Measurements from ENCODE around the gene CPPED1.

The CPPED1 gene

DNA sequence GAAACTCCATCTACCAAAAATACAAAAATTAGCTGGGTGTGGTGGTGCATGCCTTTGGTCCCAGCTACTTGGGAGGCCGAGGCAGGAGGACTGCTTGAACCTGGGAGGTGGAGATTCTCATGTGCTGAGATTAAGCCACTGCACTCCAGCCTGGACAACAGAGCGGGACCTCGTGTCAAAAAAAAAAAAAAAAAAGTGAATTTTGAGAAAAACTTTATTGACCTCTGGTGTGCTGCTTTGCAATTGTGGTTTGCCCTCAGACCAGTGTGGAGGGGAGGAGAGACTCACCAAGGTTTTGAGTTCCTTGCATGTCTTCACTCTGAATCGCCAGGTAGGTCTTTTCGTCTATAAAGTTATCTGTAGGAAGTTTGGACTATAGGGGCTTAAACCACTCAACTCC is 145.2 kb downstream of the CPPED1 start:
- Histone ChIP-seq H3K9me3 (ENCODE audit: control insufficient read depth, insufficient read depth, low read depth, low read length) (no peaks in the 10 kb centered on the region; the same call in 1 of the 2 replicates), H3K4me3 (ENCODE audit: low read depth, low read length) (no peak overlapping the region), H3K4me1 (ENCODE audit: control insufficient read depth, insufficient read depth, low read length) (no peaks in the 10 kb centered on the region), H3K36me3 (ENCODE audit: control insufficient read depth in 2 of 2, insufficient read depth in 1 of 2, low read length in 2 of 2) (no peaks in the 10 kb centered on the region), H3K27ac (ENCODE audit: extremely low read depth, low read depth, low read length) (no peak overlapping the region)
- POLR2A ChIA-PET: no interaction called here
- TF ChIP-seq ZNF184 (tag by site-specific recombination; IDR thresholded peaks at IDR 0.05) (no peak), ZNF394 (tag by site-specific recombination; IDR thresholded peaks at IDR 0.05; ENCODE audit: borderline replicate concordance) (no peak), ZNF571 (tag by site-specific recombination; IDR thresholded peaks at IDR 0.05) (no peak), YY1 (tag by site-specific recombination; IDR thresholded peaks at IDR 0.05) (no peak), ZBTB6 (tag by site-specific recombination; IDR thresholded peaks at IDR 0.05) (no peak), ZBTB8A (tag by site-specific recombination; IDR thresholded peaks at IDR 0.05) (no peak), ZNF521 (tag by site-specific recombination; IDR thresholded peaks at IDR 0.05) (no peak), ZNF624 (tag by site-specific recombination; IDR thresholded peaks at IDR 0.05) (no peak), ZNF585B (tag by site-specific recombination; IDR thresholded peaks at IDR 0.05) (no peak), TSHZ1 (tag by site-specific recombination; IDR thresholded peaks at IDR 0.05; ENCODE audit: borderline replicate concordance) (no peak), ZBTB7A (tag by site-specific recombination; IDR thresholded peaks at IDR 0.05; ENCODE audit: low read depth) (no peak)
- TF ChIP-seq, protein P1, sequence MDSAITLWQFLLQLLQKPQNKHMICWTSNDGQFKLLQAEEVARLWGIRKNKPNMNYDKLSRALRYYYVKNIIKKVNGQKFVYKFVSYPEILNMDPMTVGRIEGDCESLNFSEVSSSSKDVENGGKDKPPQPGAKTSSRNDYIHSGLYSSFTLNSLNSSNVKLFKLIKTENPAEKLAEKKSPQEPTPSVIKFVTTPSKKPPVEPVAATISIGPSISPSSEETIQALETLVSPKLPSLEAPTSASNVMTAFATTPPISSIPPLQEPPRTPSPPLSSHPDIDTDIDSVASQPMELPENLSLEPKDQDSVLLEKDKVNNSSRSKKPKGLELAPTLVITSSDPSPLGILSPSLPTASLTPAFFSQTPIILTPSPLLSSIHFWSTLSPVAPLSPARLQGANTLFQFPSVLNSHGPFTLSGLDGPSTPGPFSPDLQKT (IDR thresholded peaks at IDR 0.05; ENCODE audit: borderline replicate concordance, low read depth, low read length): no peak
- CTCF ChIA-PET: no interaction called here

DNA sequence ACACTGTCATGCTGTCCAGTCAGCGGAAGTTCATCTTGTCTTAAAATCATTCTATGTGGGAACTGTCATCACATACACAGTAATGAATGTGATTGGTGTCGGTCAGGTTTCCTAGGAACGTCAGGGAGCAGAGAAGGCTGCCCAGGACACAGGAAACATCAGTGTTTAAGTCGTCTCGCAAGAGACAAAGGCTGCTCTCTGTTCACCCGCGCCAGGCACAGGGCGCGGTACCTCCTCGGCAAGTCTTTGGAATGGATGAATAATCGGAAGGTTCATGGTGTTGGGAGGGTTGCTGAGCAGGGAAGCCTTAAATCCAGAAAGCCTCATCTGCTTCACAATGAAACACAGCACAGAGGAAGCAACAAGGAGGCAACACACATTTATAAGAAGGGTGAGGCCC is 148.2 kb downstream of the CPPED1 start:
- TF ChIP-seq ZNF624 (tag by site-specific recombination; IDR thresholded peaks at IDR 0.05) (no peak), ZNF24 (tag by site-specific recombination; IDR thresholded peaks at IDR 0.05) (no peak), ZNF239 (tag by site-specific recombination; IDR thresholded peaks at IDR 0.05) (no peak), ZNF18 (tag by site-specific recombination; IDR thresholded peaks at IDR 0.05) (no peak), ZBTB17 (tag by site-specific recombination; IDR thresholded peaks at IDR 0.05) (no peak), ZNF560 (tag by site-specific recombination; IDR thresholded peaks at IDR 0.05; ENCODE audit: borderline replicate concordance) (no peak), SP7 (tag by site-specific recombination; IDR thresholded peaks at IDR 0.05) (no peak), RBAK (tag by site-specific recombination; IDR thresholded peaks at IDR 0.05) (no peak), ZNF48 (tag by site-specific recombination; IDR thresholded peaks at IDR 0.05) (no peak)
- TF ChIP-seq, protein P2, sequence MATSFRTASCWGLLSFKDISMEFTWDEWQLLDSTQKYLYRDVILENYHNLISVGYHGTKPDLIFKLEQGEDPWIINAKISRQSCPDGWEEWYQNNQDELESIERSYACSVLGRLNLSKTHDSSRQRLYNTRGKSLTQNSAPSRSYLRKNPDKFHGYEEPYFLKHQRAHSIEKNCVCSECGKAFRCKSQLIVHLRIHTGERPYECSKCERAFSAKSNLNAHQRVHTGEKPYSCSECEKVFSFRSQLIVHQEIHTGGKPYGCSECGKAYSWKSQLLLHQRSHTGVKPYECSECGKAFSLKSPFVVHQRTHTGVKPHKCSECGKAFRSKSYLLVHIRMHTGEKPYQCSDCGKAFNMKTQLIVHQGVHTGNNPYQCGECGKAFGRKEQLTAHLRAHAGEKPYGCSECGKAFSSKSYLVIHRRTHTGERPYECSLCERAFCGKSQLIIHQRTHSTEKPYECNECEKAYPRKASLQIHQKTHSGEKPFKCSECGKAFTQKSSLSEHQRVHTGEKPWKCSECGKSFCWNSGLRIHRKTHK (tag by site-specific recombination; IDR thresholded peaks at IDR 0.05): no peak
- TF ChIP-seq, protein P3, sequence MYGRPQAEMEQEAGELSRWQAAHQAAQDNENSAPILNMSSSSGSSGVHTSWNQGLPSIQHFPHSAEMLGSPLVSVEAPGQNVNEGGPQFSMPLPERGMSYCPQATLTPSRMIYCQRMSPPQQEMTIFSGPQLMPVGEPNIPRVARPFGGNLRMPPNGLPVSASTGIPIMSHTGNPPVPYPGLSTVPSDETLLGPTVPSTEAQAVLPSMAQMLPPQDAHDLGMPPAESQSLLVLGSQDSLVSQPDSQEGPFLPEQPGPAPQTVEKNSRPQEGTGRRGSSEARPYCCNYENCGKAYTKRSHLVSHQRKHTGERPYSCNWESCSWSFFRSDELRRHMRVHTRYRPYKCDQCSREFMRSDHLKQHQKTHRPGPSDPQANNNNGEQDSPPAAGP (tag by site-specific recombination; IDR thresholded peaks at IDR 0.05): no peak
- Histone ChIP-seq H3K9me3 (ENCODE audit: control insufficient read depth, insufficient read depth, low read depth, low read length) (no peaks in the 10 kb centered on the region; the same call in 1 of the 2 replicates), H3K4me3 (ENCODE audit: low read depth, low read length) (no peak overlapping the region), H3K36me3 (ENCODE audit: control insufficient read depth in 2 of 2, insufficient read depth in 1 of 2, low read length in 2 of 2) (no peaks in the 10 kb centered on the region), H3K27ac (ENCODE audit: extremely low read depth, low read depth, low read length) (no peak overlapping the region), H3K4me1 (ENCODE audit: control insufficient read depth, insufficient read depth, low read length) (no peaks in the 10 kb centered on the region)
- POLR2A ChIA-PET: no interaction called here
- CTCF ChIA-PET: no interaction called here
